ENCODE results near the gene KPNA1.

KPNA1 gene

GRCh38 chr3:122514123-122515019, at the start of gene KPNA1:
Gene KPNA1 (minus strand): TSS chr3:122514939. CDS start chr3:122496565, 18,374 bp downstream.
- Mint-ChIP-seq H3K9me3 (peaks cover 4% of the 10 kb centered on the region), H3K4me3 (peak within 1 kb of the TSS; percentile 81), H3K27ac (peak within 1 kb of the TSS; percentile 75), H3K36me3 (peaks cover 23% of the 10 kb centered on the region), H3K27me3 (no peaks in the 10 kb centered on the region), H3K4me1 (peaks cover 53% of the 10 kb centered on the region)
- peak; percentile 94 for ATAC-seq

- peak within 1 kb of the TSS; percentile 89 for H3K27ac Mint-ChIP-seq
- no peaks in the 10 kb centered on the region for H3K9me3 Mint-ChIP-seq
- peaks cover 35% of the 10 kb centered on the region for H3K36me3 Mint-ChIP-seq
- peak within 1 kb of the TSS; percentile 95 for H3K4me3 Mint-ChIP-seq
- no peaks in the 10 kb centered on the region for H3K27me3 Mint-ChIP-seq
- peak; percentile 92 for ATAC-seq
- peaks cover 91% of the 10 kb centered on the region for H3K4me1 Mint-ChIP-seq
Measured at GRCh38 chr3:122564155-122564912, 49.6 kb upstream of the KPNA1 start, which contains the start of the genes DTX3L and PARP9. Gene DTX3L (plus strand): TSS chr3:122564338. CDS start chr3:122564427, 89 bp downstream. Gene PARP9 (minus strand): TSS chr3:122564300. CDS start chr3:122559620, 4,680 bp downstream.

GRCh38 chr3:122563717-122564025, 48.9 kb upstream of the KPNA1 start:
- Mint-ChIP-seq H3K36me3 (peaks cover 33% of the 10 kb centered on the region), H3K27me3 (no peaks in the 10 kb centered on the region), H3K4me3 (peak overlapping the region; percentile 95), H3K4me1 (peaks cover 84% of the 10 kb centered on the region), H3K9me3 (no peaks in the 10 kb centered on the region), H3K27ac (peak overlapping the region; percentile 89)
- peak; percentile 25 for ATAC-seq

DNA sequence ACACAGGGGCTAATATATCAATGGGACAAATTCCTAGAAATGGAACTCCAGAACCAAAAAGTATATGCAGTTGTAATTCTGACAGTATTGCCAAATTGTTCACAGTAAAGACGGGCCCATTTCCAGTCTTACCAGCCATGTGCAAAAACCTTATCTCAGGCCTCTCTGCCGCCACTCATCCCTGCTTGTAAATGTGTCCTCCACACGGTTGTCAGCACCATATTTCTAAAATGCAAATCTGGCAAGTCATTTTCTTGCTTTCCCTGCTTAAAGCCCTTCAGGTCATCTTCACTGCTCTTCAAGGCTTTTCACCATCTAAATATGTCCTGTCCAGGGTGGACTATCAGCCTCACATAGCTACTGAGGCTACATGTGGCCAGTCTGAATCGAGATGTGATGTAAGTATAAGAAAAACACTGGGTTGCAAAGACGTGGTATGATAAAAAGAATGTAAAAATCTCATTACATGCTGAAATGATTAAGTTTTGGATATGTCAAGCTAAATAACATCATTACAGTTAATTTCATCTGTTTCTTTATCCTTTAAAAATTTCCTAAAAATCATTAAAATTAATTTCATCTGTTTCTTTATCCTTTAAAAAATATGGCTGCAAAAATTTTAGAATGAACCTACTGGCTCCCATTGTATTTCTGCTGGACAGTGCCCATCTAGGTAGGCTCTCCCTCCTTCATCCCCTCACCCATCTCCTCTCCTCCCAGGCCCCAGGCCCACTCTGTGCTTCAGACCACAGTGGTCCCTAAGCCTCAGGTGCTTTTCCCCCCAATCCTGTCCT, 48.4 kb upstream of the KPNA1 start:
- Mint-ChIP-seq H3K27me3 (no peaks in the 10 kb centered on the region), H3K36me3 (peaks cover 31% of the 10 kb centered on the region), H3K9me3 (no peaks in the 10 kb centered on the region), H3K4me3 (peak overlapping the region; percentile 95), H3K27ac (peak overlapping the region; percentile 89), H3K4me1 (peaks cover 79% of the 10 kb centered on the region)
- ATAC-seq: no peak

- Mint-ChIP-seq H3K36me3 (peaks cover 31% of the 10 kb centered on the region), H3K4me1 (peaks cover 55% of the 10 kb centered on the region)
Measured at GRCh38 chr3:122560680-122561079, 45.9 kb upstream of the KPNA1 start.

DNA sequence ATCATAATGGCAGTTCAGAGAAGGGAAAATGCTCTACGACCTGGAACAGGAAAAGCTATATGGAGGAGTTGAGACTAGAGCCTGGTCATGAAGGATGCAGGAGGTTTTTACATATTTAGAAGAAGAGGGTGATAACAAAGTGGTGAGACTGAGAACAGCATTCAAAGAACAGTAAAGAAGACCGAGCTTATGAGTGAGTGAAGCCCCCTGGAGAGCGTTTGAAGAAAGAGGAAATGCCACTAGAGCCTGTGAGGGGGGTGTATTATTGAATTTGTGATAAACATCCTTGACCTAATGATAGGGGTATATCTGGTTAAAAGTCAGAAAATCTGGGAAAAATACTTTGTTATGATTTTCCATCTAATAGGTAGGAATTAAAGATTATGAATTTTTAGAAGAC, 45.2 kb upstream of the KPNA1 start:
- Mint-ChIP-seq H3K4me3 (no peak overlapping the region), H3K9me3 (no peaks in the 10 kb centered on the region), H3K27ac (peak overlapping the region; percentile 25), H3K4me1 (peaks cover 48% of the 10 kb centered on the region), H3K36me3 (peaks cover 38% of the 10 kb centered on the region), H3K27me3 (no peaks in the 10 kb centered on the region)
- ATAC-seq: no peak

More at GRCh38 chr3:122560680-122561079, 45.9 kb upstream of the KPNA1 start:
- H3K9me3 Mint-ChIP-seq: no peaks in the 10 kb centered on the region
- H3K27ac Mint-ChIP-seq: peak overlapping the region; percentile 35
- no peak overlapping the region for H3K4me3 Mint-ChIP-seq
- H3K27me3 Mint-ChIP-seq: no peaks in the 10 kb centered on the region
- peak; percentile 49 for ATAC-seq

DNA sequence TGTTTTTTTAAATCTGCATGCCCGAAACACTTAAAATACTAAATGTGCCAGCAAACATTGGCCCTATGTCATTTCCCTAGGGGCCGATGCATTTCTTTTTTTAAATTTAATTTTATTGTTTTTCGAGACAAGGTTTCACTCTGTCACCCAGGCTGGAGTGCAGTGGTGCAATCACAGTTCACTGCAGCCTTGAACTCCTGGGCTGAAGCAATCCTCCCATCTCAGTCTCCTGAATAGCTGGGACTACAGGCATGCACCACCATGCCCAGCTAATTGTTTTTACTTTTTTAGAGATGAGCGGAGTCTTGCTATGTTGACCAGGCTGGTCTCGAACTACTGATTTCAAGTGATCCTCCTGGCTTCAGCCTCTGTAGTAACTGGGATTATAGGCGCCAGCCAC, 43.9 kb upstream of the KPNA1 start:
- ATAC-seq: no peak
- Mint-ChIP-seq H3K36me3 (peaks cover 49% of the 10 kb centered on the region), H3K27me3 (no peaks in the 10 kb centered on the region), H3K9me3 (no peaks in the 10 kb centered on the region), H3K4me3 (no peak overlapping the region), H3K4me1 (peaks cover 40% of the 10 kb centered on the region), H3K27ac (no peak overlapping the region)

DNA sequence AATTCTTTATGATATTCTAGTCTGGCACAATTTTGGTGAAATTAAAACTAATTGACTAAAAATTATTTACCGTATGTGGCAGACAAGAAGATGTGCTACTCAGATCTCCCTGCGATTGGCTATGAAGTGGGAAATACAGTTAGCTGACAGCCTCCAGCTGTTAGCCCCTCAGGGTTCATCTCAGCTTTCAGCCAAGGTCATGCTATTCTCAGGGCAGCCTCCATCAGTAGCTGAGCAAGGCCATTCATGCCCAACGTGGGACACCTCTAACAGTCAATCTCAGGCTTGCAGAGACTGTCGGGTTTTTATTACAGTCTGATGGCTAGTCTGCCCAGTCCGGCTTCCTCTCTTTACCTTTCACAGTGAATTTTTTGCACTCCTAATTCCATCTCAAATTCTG, 42.6 kb upstream of the KPNA1 start:
- no peaks in the 10 kb centered on the region for H3K27me3 Mint-ChIP-seq
- no peak overlapping the region for H3K4me3 Mint-ChIP-seq
- H3K27ac Mint-ChIP-seq: no peak overlapping the region
- peaks cover 28% of the 10 kb centered on the region for H3K4me1 Mint-ChIP-seq
- peaks cover 58% of the 10 kb centered on the region for H3K36me3 Mint-ChIP-seq
- H3K9me3 Mint-ChIP-seq: no peaks in the 10 kb centered on the region
- ATAC-seq: no peak

DNA sequence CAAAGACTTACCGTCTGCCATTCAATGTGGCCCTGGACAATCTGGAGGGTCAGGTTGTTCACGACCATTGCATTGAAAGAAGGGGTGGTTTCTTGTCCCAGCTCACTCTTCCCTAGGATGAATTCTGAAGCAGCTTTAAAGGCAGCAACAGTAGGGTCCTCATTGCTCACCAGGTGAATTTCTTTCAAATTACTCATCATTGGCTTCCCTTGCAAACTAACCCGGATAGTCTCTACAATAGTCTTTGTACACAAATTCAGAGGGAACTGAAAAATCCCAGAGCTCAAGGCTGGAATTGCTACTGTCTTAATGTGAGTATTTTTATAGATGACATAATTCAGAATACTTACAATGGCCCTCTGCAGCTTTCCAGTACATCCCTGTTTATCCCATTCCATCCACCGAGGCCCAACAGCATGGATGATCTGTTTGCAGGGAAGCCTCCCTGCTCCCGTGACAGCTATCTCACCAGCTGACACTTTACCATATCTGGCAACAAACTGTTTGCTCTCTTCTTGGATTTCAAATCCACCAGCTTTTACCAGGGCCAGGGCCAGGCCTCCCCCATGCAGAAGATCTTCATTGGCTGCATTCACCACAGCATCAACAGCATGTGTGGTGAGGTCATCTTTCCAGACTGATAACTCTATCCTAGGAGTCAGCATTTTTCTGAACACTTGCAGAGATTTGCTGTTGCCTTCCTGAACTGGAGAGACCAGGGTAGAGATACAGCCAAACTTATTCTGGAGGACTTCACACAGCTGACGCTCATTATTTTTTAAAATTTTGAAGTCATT, 40.7 kb upstream of the KPNA1 start:
- Mint-ChIP-seq H3K27me3 (no peaks in the 10 kb centered on the region), H3K4me3 (no peak overlapping the region), H3K9me3 (no peaks in the 10 kb centered on the region), H3K4me1 (peaks cover 9% of the 10 kb centered on the region), H3K27ac (no peak overlapping the region), H3K36me3 (peaks cover 65% of the 10 kb centered on the region)
- ATAC-seq: no peak

GRCh38 chr3:122553171-122553570, 38.4 kb upstream of the KPNA1 start:
- ATAC-seq: no peak
- no peak overlapping the region for H3K27ac Mint-ChIP-seq
- H3K9me3 Mint-ChIP-seq: no peaks in the 10 kb centered on the region
- no peak overlapping the region for H3K4me3 Mint-ChIP-seq
- H3K27me3 Mint-ChIP-seq: no peaks in the 10 kb centered on the region
- no peaks in the 10 kb centered on the region for H3K4me1 Mint-ChIP-seq
- peaks cover 69% of the 10 kb centered on the region for H3K36me3 Mint-ChIP-seq

DNA sequence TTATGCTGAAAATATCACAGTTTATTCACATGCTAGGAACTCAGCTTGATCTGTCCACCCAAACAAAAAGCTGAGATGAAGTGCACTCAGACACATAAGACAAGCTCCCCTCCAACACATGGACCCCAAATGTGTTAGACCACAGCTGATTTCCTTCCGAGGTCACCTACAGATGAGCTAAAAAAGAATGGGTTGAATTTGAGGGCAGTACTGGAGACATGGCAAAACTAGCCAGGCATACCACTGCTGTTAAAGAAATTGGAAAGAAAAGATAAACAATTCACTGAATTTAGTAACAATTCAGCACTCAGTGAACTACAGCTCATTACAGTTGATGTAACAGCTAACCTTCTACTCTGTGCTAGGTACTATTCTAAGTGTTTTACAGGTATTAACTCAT, 33.9 kb upstream of the KPNA1 start:
- ATAC-seq: no peak
- Mint-ChIP-seq H3K36me3 (peaks cover 65% of the 10 kb centered on the region), H3K4me3 (no peak overlapping the region), H3K9me3 (no peaks in the 10 kb centered on the region), H3K4me1 (no peaks in the 10 kb centered on the region), H3K27ac (no peak overlapping the region), H3K27me3 (no peaks in the 10 kb centered on the region)

- no peaks in the 10 kb centered on the region for H3K4me1 Mint-ChIP-seq
- peaks cover 64% of the 10 kb centered on the region for H3K36me3 Mint-ChIP-seq
- no peak for ATAC-seq
- H3K27ac Mint-ChIP-seq: no peak overlapping the region
- H3K27me3 Mint-ChIP-seq: no peaks in the 10 kb centered on the region
- H3K4me3 Mint-ChIP-seq: no peak overlapping the region
- no peaks in the 10 kb centered on the region for H3K9me3 Mint-ChIP-seq
Measured at GRCh38 chr3:122548076-122548475, 33.3 kb upstream of the KPNA1 start.

- peaks cover 56% of the 10 kb centered on the region for H3K36me3 Mint-ChIP-seq
Measured at GRCh38 chr3:122546151-122546550, 31.4 kb upstream of the KPNA1 start.

GRCh38 chr3:122538956-122539490, 24.3 kb upstream of the KPNA1 start:
- peaks cover 65% of the 10 kb centered on the region for H3K36me3 Mint-ChIP-seq
- ATAC-seq: no peak
- H3K4me1 Mint-ChIP-seq: no peaks in the 10 kb centered on the region
- no peak overlapping the region for H3K27ac Mint-ChIP-seq
- H3K4me3 Mint-ChIP-seq: no peak overlapping the region
- no peaks in the 10 kb centered on the region for H3K9me3 Mint-ChIP-seq
- no peaks in the 10 kb centered on the region for H3K27me3 Mint-ChIP-seq

More at GRCh38 chr3:122546151-122546550, 31.4 kb upstream of the KPNA1 start:
- Mint-ChIP-seq H3K27ac (no peak overlapping the region), H3K27me3 (no peaks in the 10 kb centered on the region), H3K9me3 (no peaks in the 10 kb centered on the region), H3K4me3 (no peak overlapping the region), H3K4me1 (no peaks in the 10 kb centered on the region)
- no peak for ATAC-seq
